ENCODE results near the gene ATF2. TPM values are rescaled to one million over a fixed set of nuclear protein-coding genes. Genes with fewer than 3 reads are reported as not detected.

ATF2 gene
- polyA plus RNA-seq, 3 donors = 17.4 to 24.0 (median 22.1) TPM

DNA sequence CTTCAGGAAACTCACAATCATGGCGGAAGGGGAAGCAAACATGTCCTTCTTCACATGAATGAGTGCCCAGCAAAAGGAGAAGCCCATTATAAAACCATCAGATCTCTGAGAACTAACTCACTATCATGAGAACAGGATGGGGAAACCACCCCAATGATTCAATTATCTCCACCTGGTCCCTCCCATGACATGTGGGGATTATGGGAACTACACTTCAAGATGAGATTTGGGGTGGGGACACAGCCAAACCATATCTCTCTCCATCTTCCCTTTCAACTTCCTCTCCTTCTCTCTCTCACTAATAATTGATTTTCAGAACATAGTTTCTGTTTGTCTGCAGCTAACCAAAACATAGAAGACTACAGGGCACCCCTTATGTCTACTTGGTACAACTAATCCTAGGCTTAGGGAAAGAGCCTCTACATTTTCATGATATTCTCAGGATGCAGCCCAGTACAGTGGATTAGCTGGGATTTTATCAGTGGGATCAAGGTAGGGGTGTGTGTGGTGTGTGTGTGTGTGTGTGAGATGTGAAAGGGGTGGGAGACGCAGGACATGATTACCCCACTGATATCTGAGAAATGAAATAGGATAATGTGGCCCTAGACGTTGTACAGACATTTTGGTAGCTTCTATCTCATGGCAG, 2.8 kb upstream of the ATF2 start:
- intact Hi-C loops (cut with micrococcal nuclease) = no loop called here
- H3K4me3 ChIP-seq (replicated peaks in 1 of 3; ENCODE audit: low read depth in 2 of 3, low read length in 3 of 3) = no peak overlapping the region
- H3K4me2 ChIP-seq (replicated peaks; ENCODE audit: extremely low read depth, low read length, poor library complexity, severe bottlenecking) = no peak overlapping the region
- H3K9me3 Mint-ChIP-seq = no peaks in the 10 kb centered on the region
- peak overlapping the region in 2 of 7 donors; percentile 2 to 67 for H3K27ac Mint-ChIP-seq
- peak in 2 of 3 donors; percentile 1 to 35 for DNase-seq
- no peak overlapping the region for H3K4me3 Mint-ChIP-seq
- peaks cover 23% of the 10 kb centered on the region for H3K79me2 ChIP-seq (ENCODE audit: insufficient read depth, low read length)
- peaks cover 18% of the 10 kb centered on the region for H3K4me1 Mint-ChIP-seq
- peaks cover 20 to 24% of the 10 kb centered on the region in 2 donors for H3K36me3 Mint-ChIP-seq
- H3K27me3 Mint-ChIP-seq (ENCODE audit: low read depth in 3 of 3) = no peaks in the 10 kb centered on the region
- TF ChIP-seq, protein P1, sequence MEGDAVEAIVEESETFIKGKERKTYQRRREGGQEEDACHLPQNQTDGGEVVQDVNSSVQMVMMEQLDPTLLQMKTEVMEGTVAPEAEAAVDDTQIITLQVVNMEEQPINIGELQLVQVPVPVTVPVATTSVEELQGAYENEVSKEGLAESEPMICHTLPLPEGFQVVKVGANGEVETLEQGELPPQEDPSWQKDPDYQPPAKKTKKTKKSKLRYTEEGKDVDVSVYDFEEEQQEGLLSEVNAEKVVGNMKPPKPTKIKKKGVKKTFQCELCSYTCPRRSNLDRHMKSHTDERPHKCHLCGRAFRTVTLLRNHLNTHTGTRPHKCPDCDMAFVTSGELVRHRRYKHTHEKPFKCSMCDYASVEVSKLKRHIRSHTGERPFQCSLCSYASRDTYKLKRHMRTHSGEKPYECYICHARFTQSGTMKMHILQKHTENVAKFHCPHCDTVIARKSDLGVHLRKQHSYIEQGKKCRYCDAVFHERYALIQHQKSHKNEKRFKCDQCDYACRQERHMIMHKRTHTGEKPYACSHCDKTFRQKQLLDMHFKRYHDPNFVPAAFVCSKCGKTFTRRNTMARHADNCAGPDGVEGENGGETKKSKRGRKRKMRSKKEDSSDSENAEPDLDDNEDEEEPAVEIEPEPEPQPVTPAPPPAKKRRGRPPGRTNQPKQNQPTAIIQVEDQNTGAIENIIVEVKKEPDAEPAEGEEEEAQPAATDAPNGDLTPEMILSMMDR (IDR thresholded peaks at IDR 0.05) = no peak
- H3K36me3 ChIP-seq (replicated peaks in 1 of 2; ENCODE audit: control insufficient read depth in 1 of 2, insufficient read depth in 2 of 2, low read length in 2 of 2) = peaks cover 0 to 29% of the 10 kb centered on the region in 2 donors
- no CpG with 5 or more reads among the region's 3 CpGs for WGBS (ENCODE audit: insufficient coverage)
- peaks cover 8 to 27% of the 10 kb centered on the region in 2 donors for H3K4me1 ChIP-seq (ENCODE audit: control insufficient read depth in 1 of 2, insufficient read depth in 2 of 2, low read length in 2 of 2)
- no peaks in the 10 kb centered on the region for H3K9me3 ChIP-seq (replicated peaks in 1 of 2; ENCODE audit: control insufficient read depth in 1 of 2, insufficient read depth in 1 of 2, low read length in 2 of 2)
- H3K27ac ChIP-seq (ENCODE audit: low read depth in 1 of 2, low read length in 2 of 2) = no peak overlapping the region
- H3K27me3 ChIP-seq (ENCODE audit: control insufficient read depth in 2 of 2, insufficient read depth in 2 of 2, low read length in 2 of 2) = no peaks in the 10 kb centered on the region
- peaks cover 10% of the 10 kb centered on the region for H4K20me1 ChIP-seq (ENCODE audit: insufficient read depth, low read length)
- H3K9ac ChIP-seq (ENCODE audit: insufficient read depth, low read length, poor library complexity, severe bottlenecking) = no peak overlapping the region
- H2AFZ ChIP-seq (ENCODE audit: insufficient read depth, low read depth, low read length, poor library complexity, severe bottlenecking) = no peak overlapping the region

DNA sequence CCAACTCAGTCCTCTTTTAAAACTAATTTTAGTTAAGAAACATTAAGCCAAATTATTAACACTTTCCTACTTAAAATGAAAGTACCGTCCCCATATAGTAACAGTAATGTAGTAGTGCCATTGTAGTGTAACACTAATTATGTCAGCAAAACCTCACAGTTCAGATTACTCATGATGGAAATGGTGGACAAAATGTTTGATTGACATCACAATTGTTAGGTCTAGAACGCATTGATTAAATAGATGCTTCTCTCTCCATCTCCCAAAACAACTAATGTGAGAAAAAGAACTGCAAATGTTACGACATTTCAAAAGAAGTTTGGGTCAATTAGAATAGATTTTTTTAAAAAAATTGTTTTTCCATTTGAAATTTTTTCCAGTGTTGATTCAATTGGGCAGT, 1.2 kb upstream of the ATF2 start:
- peaks cover 9 to 15% of the 10 kb centered on the region in 2 donors for H3K36me3 Mint-ChIP-seq
- Histone ChIP-seq H3K27me3 (ENCODE audit: control insufficient read depth in 2 of 2, insufficient read depth in 2 of 2, low read length in 2 of 2) (no peaks in the 10 kb centered on the region), H3K4me1 (ENCODE audit: control insufficient read depth in 1 of 2, insufficient read depth in 2 of 2, low read length in 2 of 2) (peaks cover 8 to 27% of the 10 kb centered on the region in 2 donors), H3K36me3 (replicated peaks in 1 of 2; ENCODE audit: control insufficient read depth in 1 of 2, insufficient read depth in 2 of 2, low read length in 2 of 2) (peaks cover 0 to 13% of the 10 kb centered on the region in 2 donors), H3K79me2 (ENCODE audit: insufficient read depth, low read length) (peaks cover 39% of the 10 kb centered on the region), H3K4me2 (replicated peaks; ENCODE audit: extremely low read depth, low read length, poor library complexity, severe bottlenecking) (no peak overlapping the region), H3K4me3 (replicated peaks in 1 of 3; ENCODE audit: low read depth in 2 of 3, low read length in 3 of 3) (no peak overlapping the region), H3K27ac (ENCODE audit: low read depth in 1 of 2, low read length in 2 of 2) (no peak overlapping the region), H3K9me3 (replicated peaks in 1 of 2; ENCODE audit: control insufficient read depth in 1 of 2, insufficient read depth in 1 of 2, low read length in 2 of 2) (no peaks in the 10 kb centered on the region), H4K20me1 (ENCODE audit: insufficient read depth, low read length) (peaks cover 21% of the 10 kb centered on the region), H2AFZ (ENCODE audit: insufficient read depth, low read depth, low read length, poor library complexity, severe bottlenecking) (no peak overlapping the region), H3K9ac (ENCODE audit: insufficient read depth, low read length, poor library complexity, severe bottlenecking) (no peak overlapping the region)
- H3K4me1 Mint-ChIP-seq = peaks cover 21% of the 10 kb centered on the region
- no peak for DNase-seq
- H3K27me3 Mint-ChIP-seq (ENCODE audit: low read depth in 3 of 3) = no peaks in the 10 kb centered on the region
- peak overlapping the region in 1 of 7 donors; percentile 15 for H3K27ac Mint-ChIP-seq
- no peak overlapping the region for H3K4me3 Mint-ChIP-seq
- WGBS (ENCODE audit: insufficient coverage) = no CpG with 5 or more reads among the region's 3 CpGs
- TF ChIP-seq, protein P1 (IDR thresholded peaks at IDR 0.05) = no peak
- no peaks in the 10 kb centered on the region for H3K9me3 Mint-ChIP-seq
- intact Hi-C loops (cut with micrococcal nuclease) = no loop called here
